Loucy (cell line): ENCODE results near the gene MAPT.

ENCODE experiments used
- H2AFZ ChIP-seq: fragments of 200-600 bp; sonication (generic); 2 replicates; pipeline ENCODE4 v1.6.0; 2016; ENCODE audit warnings: antibody characterized with exemption, mild to moderate bottlenecking, low read length, moderate library complexity
- H3F3A ChIP-seq: fragments of 200-600 bp; 2 replicates; pipeline ENCODE4 v1.6.0; 2016; ENCODE audit warnings: antibody characterized with exemption, low read depth, mild to moderate bottlenecking
- H3K27me3 ChIP-seq: fragments of 200-600 bp; sonication (generic); 2 replicates; pipeline ENCODE4 v1.6.1; 2014; ENCODE audit warnings: low read length, mild to moderate bottlenecking; ENCODE audit not compliant: insufficient read depth, poor library complexity, severe bottlenecking
- H3K36me3 ChIP-seq: fragments of 200-600 bp; sonication (generic); 2 replicates; pipeline ENCODE4 v1.6.1; 2016; ENCODE audit warnings: low read length; ENCODE audit not compliant: insufficient read depth
- H3K4me1 ChIP-seq: fragments of 200-600 bp; sonication (generic); 2 replicates; pipeline ENCODE4 v1.5.1; 2014; ENCODE audit warnings: low read length, mild to moderate bottlenecking; ENCODE audit not compliant: insufficient read depth, poor library complexity, severe bottlenecking
- H3K4me2 ChIP-seq: fragments of 200-600 bp; sonication (generic); 2 replicates; pipeline ENCODE4 v1.6.0; 2014; ENCODE audit warnings: antibody characterized with exemption, low read length, low read depth, mild to moderate bottlenecking; ENCODE audit not compliant: poor library complexity, severe bottlenecking
- H3K4me3 ChIP-seq: fragments of 200-600 bp; sonication (generic); 2 replicates; pipeline ENCODE4 v1.5.1; 2014; ENCODE audit warnings: low read length, mild to moderate bottlenecking, mixed read lengths; ENCODE audit not compliant: poor library complexity, severe bottlenecking
- H3K79me2 ChIP-seq: fragments of 200-600 bp; sonication (generic); 2 replicates; pipeline ENCODE4 v1.6.1; 2014; ENCODE audit warnings: low read length; ENCODE audit not compliant: insufficient read depth
- H3K9ac ChIP-seq: fragments of 200-600 bp; sonication (generic); 2 replicates; pipeline ENCODE4 v1.6.0; 2014; ENCODE audit warnings: mild to moderate bottlenecking, low read depth, low read length, moderate library complexity; ENCODE audit not compliant: poor library complexity, severe bottlenecking
- H3K9me2 ChIP-seq: fragments of 200-600 bp; sonication (generic); replicated peaks from 2 replicates; pipeline ENCODE4 v1.6.1; 2016; ENCODE audit warnings: low read depth, low read length, mixed read lengths
- H3K9me3 ChIP-seq: fragments of 200-600 bp; sonication (generic); 2 replicates; pipeline ENCODE4 v1.6.1; 2014; ENCODE audit warnings: mild to moderate bottlenecking, antibody characterized with exemption, low read length, low read depth; ENCODE audit not compliant: insufficient read depth
- H4K20me1 ChIP-seq: fragments of 200-600 bp; sonication (generic); 2 replicates; pipeline ENCODE4 v1.6.0; 2014; ENCODE audit warnings: antibody characterized with exemption, low read length, mild to moderate bottlenecking; ENCODE audit not compliant: insufficient read depth, poor library complexity, severe bottlenecking
- EZH2phosphoT487 ChIP-seq: fragments of 200-600 bp; IDR thresholded peaks from 2 replicates; pipeline ENCODE4 v1.6.1; 2018; ENCODE audit warnings: antibody characterized with exemption, mild to moderate bottlenecking, moderate library complexity, borderline replicate concordance
- TF ChIP-seq, protein P1 (sequence below): fragments of 200-600 bp; sonication (generic); conservative IDR thresholded peaks from 2 replicates; pipeline ENCODE4 v1.5.1; 2014; ENCODE audit warnings: mild to moderate bottlenecking, antibody characterized with exemption, low read length

MAPT gene

DNA sequence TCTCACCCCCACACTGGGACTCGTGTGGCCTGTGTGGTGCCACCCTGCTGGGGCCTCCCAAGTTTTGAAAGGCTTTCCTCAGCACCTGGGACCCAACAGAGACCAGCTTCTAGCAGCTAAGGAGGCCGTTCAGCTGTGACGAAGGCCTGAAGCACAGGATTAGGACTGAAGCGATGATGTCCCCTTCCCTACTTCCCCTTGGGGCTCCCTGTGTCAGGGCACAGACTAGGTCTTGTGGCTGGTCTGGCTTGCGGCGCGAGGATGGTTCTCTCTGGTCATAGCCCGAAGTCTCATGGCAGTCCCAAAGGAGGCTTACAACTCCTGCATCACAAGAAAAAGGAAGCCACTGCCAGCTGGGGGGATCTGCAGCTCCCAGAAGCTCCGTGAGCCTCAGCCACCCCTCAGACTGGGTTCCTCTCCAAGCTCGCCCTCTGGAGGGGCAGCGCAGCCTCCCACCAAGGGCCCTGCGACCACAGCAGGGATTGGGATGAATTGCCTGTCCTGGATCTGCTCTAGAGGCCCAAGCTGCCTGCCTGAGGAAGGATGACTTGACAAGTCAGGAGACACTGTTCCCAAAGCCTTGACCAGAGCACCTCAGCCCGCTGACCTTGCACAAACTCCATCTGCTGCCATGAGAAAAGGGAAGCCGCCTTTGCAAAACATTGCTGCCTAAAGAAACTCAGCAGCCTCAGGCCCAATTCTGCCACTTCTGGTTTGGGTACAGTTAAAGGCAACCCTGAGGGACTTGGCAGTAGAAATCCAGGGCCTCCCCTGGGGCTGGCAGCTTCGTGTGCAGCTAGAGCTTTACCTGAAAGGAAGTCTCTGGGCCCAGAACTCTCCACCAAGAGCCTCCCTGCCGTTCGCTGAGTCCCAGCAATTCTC is 132.1 kb downstream of the MAPT start:
- Histone ChIP-seq H3K4me3 (no peak overlapping the region), H3K9me3 (no peaks in the 10 kb centered on the region), H3K79me2 (no peaks in the 10 kb centered on the region), H3K4me2 (no peak overlapping the region), H2AFZ (no peak overlapping the region), H4K20me1 (no peaks in the 10 kb centered on the region), H3K9ac (no peak overlapping the region), H3F3A (no peaks in the 10 kb centered on the region), H3K36me3 (peaks cover 27% of the 10 kb centered on the region; the same call in 1 of the 2 replicates), H3K9me2 (no peaks in the 10 kb centered on the region), H3K4me1 (no peaks in the 10 kb centered on the region), H3K27me3 (no peaks in the 10 kb centered on the region)
- no peak for TF ChIP-seq EZH2phosphoT487
- TF ChIP-seq, protein P1, sequence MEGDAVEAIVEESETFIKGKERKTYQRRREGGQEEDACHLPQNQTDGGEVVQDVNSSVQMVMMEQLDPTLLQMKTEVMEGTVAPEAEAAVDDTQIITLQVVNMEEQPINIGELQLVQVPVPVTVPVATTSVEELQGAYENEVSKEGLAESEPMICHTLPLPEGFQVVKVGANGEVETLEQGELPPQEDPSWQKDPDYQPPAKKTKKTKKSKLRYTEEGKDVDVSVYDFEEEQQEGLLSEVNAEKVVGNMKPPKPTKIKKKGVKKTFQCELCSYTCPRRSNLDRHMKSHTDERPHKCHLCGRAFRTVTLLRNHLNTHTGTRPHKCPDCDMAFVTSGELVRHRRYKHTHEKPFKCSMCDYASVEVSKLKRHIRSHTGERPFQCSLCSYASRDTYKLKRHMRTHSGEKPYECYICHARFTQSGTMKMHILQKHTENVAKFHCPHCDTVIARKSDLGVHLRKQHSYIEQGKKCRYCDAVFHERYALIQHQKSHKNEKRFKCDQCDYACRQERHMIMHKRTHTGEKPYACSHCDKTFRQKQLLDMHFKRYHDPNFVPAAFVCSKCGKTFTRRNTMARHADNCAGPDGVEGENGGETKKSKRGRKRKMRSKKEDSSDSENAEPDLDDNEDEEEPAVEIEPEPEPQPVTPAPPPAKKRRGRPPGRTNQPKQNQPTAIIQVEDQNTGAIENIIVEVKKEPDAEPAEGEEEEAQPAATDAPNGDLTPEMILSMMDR, result no peak

DNA sequence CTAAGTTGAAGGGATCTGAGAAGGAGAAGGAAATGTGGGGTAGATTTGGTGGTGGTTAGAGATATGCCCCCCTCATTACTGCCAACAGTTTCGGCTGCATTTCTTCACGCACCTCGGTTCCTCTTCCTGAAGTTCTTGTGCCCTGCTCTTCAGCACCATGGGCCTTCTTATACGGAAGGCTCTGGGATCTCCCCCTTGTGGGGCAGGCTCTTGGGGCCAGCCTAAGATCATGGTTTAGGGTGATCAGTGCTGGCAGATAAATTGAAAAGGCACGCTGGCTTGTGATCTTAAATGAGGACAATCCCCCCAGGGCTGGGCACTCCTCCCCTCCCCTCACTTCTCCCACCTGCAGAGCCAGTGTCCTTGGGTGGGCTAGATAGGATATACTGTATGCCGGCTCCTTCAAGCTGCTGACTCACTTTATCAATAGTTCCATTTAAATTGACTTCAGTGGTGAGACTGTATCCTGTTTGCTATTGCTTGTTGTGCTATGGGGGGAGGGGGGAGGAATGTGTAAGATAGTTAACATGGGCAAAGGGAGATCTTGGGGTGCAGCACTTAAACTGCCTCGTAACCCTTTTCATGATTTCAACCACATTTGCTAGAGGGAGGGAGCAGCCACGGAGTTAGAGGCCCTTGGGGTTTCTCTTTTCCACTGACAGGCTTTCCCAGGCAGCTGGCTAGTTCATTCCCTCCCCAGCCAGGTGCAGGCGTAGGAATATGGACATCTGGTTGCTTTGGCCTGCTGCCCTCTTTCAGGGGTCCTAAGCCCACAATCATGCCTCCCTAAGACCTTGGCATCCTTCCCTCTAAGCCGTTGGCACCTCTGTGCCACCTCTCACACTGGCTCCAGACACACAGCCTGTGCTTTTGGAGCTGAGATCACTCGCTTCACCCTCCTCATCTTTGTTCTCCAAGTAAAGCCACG is 133.0 kb downstream of the MAPT start:
- Histone ChIP-seq H3K4me2 (no peak overlapping the region), H2AFZ (no peak overlapping the region), H3K79me2 (no peaks in the 10 kb centered on the region), H3F3A (no peaks in the 10 kb centered on the region), H3K36me3 (peaks cover 36% of the 10 kb centered on the region; the same call in 1 of the 2 replicates), H3K9ac (no peak overlapping the region), H3K27me3 (no peaks in the 10 kb centered on the region), H4K20me1 (no peaks in the 10 kb centered on the region), H3K9me3 (no peaks in the 10 kb centered on the region), H3K9me2 (no peaks in the 10 kb centered on the region), H3K4me3 (no peak overlapping the region), H3K4me1 (no peaks in the 10 kb centered on the region)
- TF ChIP-seq, protein P1, result no peak
- no peak for TF ChIP-seq EZH2phosphoT487

DNA sequence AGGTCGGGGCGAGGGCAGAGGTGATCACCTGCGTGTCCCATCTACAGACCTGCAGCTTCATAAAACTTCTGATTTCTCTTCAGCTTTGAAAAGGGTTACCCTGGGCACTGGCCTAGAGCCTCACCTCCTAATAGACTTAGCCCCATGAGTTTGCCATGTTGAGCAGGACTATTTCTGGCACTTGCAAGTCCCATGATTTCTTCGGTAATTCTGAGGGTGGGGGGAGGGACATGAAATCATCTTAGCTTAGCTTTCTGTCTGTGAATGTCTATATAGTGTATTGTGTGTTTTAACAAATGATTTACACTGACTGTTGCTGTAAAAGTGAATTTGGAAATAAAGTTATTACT is 133.6 kb downstream of the MAPT start:
- Histone ChIP-seq H3K4me2 (no peak overlapping the region), H3K36me3 (peaks cover 42% of the 10 kb centered on the region; the same call in 1 of the 2 replicates), H3K9me2 (no peaks in the 10 kb centered on the region), H3K4me3 (no peak overlapping the region), H3K27me3 (no peaks in the 10 kb centered on the region), H2AFZ (no peak overlapping the region), H3K79me2 (no peaks in the 10 kb centered on the region), H3F3A (no peaks in the 10 kb centered on the region), H4K20me1 (no peaks in the 10 kb centered on the region), H3K4me1 (no peaks in the 10 kb centered on the region), H3K9ac (no peak overlapping the region), H3K9me3 (no peaks in the 10 kb centered on the region)
- TF ChIP-seq, protein P1, result no peak
- TF ChIP-seq EZH2phosphoT487, result no peak
